Uterus (tissue), 4 donors: ENCODE measurements around the gene FZD7. TPM values are rescaled to one million over a fixed set of nuclear protein-coding genes. Genes with fewer than 3 reads are reported as not detected.

Source experiments
- DNase-seq, 2 donors: peaks; one replicate each; pipeline ENCODE4 v3.0.0-alpha.2; 2019 to 2020
- H3K27ac ChIP-seq, 2 donors: fragments of 200-600 bp; sonication (generic); 1 replicate in 1 of 2; 2 replicates in 1 of 2; pipeline ENCODE4 v1.5.1; 2016 to 2018
- H3K27me3 ChIP-seq, 2 donors: fragments of 200-600 bp; sonication (generic); one replicate each; pipeline ENCODE4 v1.5.1; 2018 to 2019; ENCODE audit warnings: control low read depth in 1 of 2
- H3K36me3 ChIP-seq, 2 donors: fragments of 200-600 bp; sonication (generic); one replicate each; pipeline ENCODE4 v1.5.1; 2019; ENCODE audit warnings: control low read depth in 1 of 2
- H3K4me1 ChIP-seq, 2 donors: fragments of 200-600 bp; sonication (generic); one replicate each; pipeline ENCODE4 v1.5.1; 2018 to 2019; ENCODE audit warnings: control low read depth in 1 of 2
- H3K4me3 ChIP-seq, 2 donors: fragments of 200-600 bp; sonication (generic); 1 replicate in 1 of 2; 2 replicates in 1 of 2; pipeline ENCODE4 v1.5.1; 2018 to 2019; ENCODE audit warnings: mild to moderate bottlenecking in 1 of 2
- H3K9me3 ChIP-seq, 2 donors: fragments of 200-600 bp; sonication (generic); one replicate each; pipeline ENCODE4 v1.5.1; 2019; ENCODE audit warnings: control low read depth in 1 of 2
- POLR2A ChIP-seq, 2 donors: fragments of 450-650 bp; IDR thresholded peaks; one replicate each; pipeline ENCODE4 v1.6.1; 2016; ENCODE audit warnings: antibody characterized with exemption in 2 of 2, mild to moderate bottlenecking in 1 of 2, moderate library complexity in 1 of 2
- intact Hi-C: fragments of 100-400 bp; cut with DNase I; formaldehyde crosslinking; loops from one replicate; pipeline ENCODE4 v1.15.1; 2023; ENCODE audit warnings: low total_unique reads
- total RNA-seq, 4 donors: library from RNA; depleted of rRNA in 3 of 4; stranded (reverse); fragments of >200 nt in 3 of 4; gene quantifications; one replicate each; pipeline versions ENCODE4 v1.1.0 to v1.2.4, GENCODE V29; 2014 to 2023
- TF ChIP-seq, protein P1 (sequence below), 4 experiments: fragments of 200-600 bp in 2 of 4; fragments of 450-650 bp in 2 of 4; sonication (generic) in 2 of 4; IDR thresholded peaks; one replicate each; pipeline ENCODE4 v1.5.1; 2016 to 2019; ENCODE audit warnings: antibody characterized with exemption in 4 of 4, mild to moderate bottlenecking in 2 of 4, moderate library complexity in 1 of 4
- donor health status: DM: yes; HTN: yes; CAD: no.

FZD7 gene
- total RNA-seq, 4 donors from 2014 or later: 0.77 to 38.8 (median 20.0) TPM

DNA sequence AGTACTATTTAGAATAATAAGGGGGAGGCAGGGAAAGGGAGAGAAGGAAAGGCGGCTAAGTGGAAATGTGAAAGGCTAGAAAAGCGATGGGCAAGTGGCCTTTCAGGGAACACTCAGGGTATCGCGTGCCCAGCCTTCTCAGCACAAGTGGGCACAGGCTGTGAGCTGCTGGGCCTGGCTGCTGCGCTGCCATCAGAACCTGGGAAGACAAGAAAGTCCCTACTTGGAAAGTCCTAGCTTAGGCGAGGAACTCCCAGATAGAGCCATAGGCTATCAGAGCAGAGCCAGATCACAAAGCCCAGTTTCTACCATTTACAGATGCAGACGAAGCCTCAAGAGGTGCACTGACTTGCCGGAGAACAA, 9.8 kb upstream of the FZD7 start:
- no peaks in the 10 kb centered on the region for H3K36me3 ChIP-seq
- no peak overlapping the region for H3K4me3 ChIP-seq
- TF ChIP-seq POLR2A (IDR thresholded peaks at IDR 0.05): no peak
- TF ChIP-seq, protein P1, sequence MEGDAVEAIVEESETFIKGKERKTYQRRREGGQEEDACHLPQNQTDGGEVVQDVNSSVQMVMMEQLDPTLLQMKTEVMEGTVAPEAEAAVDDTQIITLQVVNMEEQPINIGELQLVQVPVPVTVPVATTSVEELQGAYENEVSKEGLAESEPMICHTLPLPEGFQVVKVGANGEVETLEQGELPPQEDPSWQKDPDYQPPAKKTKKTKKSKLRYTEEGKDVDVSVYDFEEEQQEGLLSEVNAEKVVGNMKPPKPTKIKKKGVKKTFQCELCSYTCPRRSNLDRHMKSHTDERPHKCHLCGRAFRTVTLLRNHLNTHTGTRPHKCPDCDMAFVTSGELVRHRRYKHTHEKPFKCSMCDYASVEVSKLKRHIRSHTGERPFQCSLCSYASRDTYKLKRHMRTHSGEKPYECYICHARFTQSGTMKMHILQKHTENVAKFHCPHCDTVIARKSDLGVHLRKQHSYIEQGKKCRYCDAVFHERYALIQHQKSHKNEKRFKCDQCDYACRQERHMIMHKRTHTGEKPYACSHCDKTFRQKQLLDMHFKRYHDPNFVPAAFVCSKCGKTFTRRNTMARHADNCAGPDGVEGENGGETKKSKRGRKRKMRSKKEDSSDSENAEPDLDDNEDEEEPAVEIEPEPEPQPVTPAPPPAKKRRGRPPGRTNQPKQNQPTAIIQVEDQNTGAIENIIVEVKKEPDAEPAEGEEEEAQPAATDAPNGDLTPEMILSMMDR (IDR thresholded peaks at IDR 0.05): no peak
- H3K4me1 ChIP-seq: no peaks in the 10 kb centered on the region
- DNase-seq: no peak
- H3K9me3 ChIP-seq: no peaks in the 10 kb centered on the region
- H3K27ac ChIP-seq: no peak overlapping the region
- intact Hi-C loops: no loop called here
- no peaks in the 10 kb centered on the region for H3K27me3 ChIP-seq

DNA sequence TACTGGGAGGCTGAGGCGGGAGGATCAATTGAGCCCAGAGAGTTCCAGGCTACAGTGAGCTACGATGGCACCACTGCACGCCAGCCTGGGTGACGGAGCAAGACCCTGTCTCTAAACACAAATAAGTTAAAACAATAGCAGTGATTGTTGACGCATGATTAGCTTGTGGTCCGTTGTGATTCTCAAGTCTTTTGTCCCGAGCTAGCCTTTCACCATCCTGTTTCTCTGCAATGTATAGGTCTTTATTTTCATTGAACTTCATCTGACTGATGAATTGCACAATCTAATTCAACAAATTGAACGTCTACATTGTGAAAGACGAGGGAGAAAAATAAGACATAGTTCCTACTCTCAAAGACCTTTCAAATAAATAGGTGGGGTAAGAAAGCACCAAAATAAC, 8.8 kb upstream of the FZD7 start:
- Histone ChIP-seq H3K36me3 (no peaks in the 10 kb centered on the region), H3K27ac (no peak overlapping the region), H3K27me3 (no peaks in the 10 kb centered on the region), H3K4me3 (no peak overlapping the region), H3K4me1 (no peaks in the 10 kb centered on the region), H3K9me3 (no peaks in the 10 kb centered on the region)
- TF ChIP-seq, protein P1 (IDR thresholded peaks at IDR 0.05): no peak
- no peak for TF ChIP-seq POLR2A (IDR thresholded peaks at IDR 0.05)
- DNase-seq: no peak
- intact Hi-C loops: no loop called here

DNA sequence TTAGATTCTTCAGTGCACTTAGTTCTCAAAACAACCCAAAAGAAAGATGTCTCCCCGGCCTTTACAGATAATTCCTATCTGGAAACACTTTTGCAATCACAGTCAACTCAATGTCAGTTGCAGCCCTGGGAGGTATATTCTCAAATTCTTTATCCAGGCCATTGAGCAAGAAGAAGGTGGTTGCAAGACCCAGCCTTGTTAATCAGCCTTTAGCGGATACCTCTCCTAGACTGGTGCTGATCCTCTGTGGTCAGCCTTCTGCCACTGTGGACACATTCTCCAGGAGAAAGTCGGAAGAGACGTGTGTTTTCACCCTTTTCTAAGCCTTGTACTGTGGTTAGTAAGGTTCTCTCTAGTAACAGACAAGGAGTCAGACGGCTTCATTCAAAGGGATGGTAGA, 7.8 kb upstream of the FZD7 start:
- no peaks in the 10 kb centered on the region for H3K4me1 ChIP-seq
- no peaks in the 10 kb centered on the region for H3K36me3 ChIP-seq
- no peak for DNase-seq
- H3K9me3 ChIP-seq: no peaks in the 10 kb centered on the region
- H3K27ac ChIP-seq: no peak overlapping the region
- no peaks in the 10 kb centered on the region for H3K27me3 ChIP-seq
- TF ChIP-seq POLR2A (IDR thresholded peaks at IDR 0.05): no peak
- TF ChIP-seq, protein P1 (IDR thresholded peaks at IDR 0.05): no peak
- intact Hi-C loops: no loop called here
- no peak overlapping the region for H3K4me3 ChIP-seq

DNA sequence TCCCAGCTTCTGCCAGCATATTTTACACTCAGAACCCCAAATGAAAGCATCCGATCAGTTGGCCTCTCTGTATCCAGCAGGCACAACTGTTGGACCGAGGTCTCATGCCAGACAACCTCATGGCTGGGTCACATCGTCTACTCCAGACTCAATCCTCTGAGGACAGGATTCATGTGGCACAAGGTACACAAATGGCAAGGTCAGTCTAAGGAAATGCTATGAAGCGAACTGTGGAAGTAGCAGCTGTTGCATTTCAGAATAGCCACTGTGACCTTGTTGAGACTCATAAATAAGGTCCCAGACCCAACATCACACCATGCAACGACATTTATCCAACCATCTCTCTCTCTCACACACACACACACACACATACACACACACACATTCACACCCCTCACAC, 7.1 kb upstream of the FZD7 start:
- Histone ChIP-seq H3K27me3 (no peaks in the 10 kb centered on the region), H3K27ac (no peak overlapping the region), H3K4me1 (no peaks in the 10 kb centered on the region), H3K9me3 (no peaks in the 10 kb centered on the region), H3K36me3 (no peaks in the 10 kb centered on the region), H3K4me3 (no peak overlapping the region)
- TF ChIP-seq, protein P1 (IDR thresholded peaks at IDR 0.05): no peak
- no peak for TF ChIP-seq POLR2A (IDR thresholded peaks at IDR 0.05)
- intact Hi-C loops: no loop called here
- no peak for DNase-seq

DNA sequence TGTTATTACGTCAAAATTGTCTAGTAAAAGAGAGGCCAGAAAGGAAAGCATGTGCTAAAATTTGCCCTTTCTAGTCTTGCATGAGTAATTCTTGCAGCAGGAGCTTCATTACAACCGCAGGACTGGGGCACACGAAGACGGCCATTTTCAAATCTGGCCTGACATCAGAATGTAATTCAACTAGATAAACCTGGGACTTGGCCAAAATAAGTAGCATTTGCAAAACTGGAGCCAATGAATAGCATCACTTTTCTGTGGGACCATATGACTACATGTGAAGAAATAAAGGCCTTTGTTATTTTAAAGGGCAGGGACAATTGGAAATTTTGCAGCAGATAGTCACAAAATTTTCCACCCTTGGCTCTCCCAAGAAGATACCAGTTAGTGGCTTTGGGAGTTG, 3.0 kb upstream of the FZD7 start:
- Histone ChIP-seq H3K4me3 (no peak overlapping the region), H3K4me1 (peaks cover 0 to 2% of the 10 kb centered on the region in 2 donors), H3K27ac (no peak overlapping the region), H3K36me3 (no peaks in the 10 kb centered on the region), H3K9me3 (no peaks in the 10 kb centered on the region), H3K27me3 (no peaks in the 10 kb centered on the region)
- intact Hi-C loops: no loop called here
- no peak for DNase-seq
- TF ChIP-seq, protein P1 (IDR thresholded peaks at IDR 0.05): no peak
- TF ChIP-seq POLR2A (IDR thresholded peaks at IDR 0.05): no peak
